PC-9 (cell line): ENCODE data around the gene CBY1. TPM values are rescaled to one million over a fixed set of nuclear protein-coding genes. Genes with fewer than 3 reads are reported as not detected.

ENCODE experiments used
- BruUV-seq: library from RNA; stranded (reverse); fragments of 400-500 nt; replicated peaks from 2 replicates; lab custom pipeline; 2021; lab: Mats Ljungman, UMichigan
- CTCF ChIA-PET: fragments of 300-600 bp; sonication (Branson Sonifier 250); formaldehyde crosslinking; loops from one replicate; lab custom pipeline; 2022; ENCODE audit warnings: antibody characterized with exemption; lab: Charles Lee
- POLR2A ChIA-PET: fragments of 300-600 bp; sonication (Branson Sonifier 250); formaldehyde crosslinking; loops from one replicate; lab custom pipeline; 2022; ENCODE audit warnings: antibody characterized with exemption; ENCODE audit not compliant: unreplicated experiment; lab: Charles Lee
- DNase-seq, 2 experiments: peaks; one replicate each; pipeline versions ENCODE4 v3.0.0 to v3.0.0-alpha.2; 2015 to 2022; ENCODE audit warnings: mixed read lengths in 1 of 2
- H2AFZ ChIP-seq: fragments of 200-600 bp; sonication (generic); 2 replicates; pipeline ENCODE4 v1.8.1; 2017; ENCODE audit warnings: antibody characterized with exemption
- H3F3A ChIP-seq: fragments of 200-600 bp; sonication (generic); 2 replicates; pipeline ENCODE4 v1.8.1; 2017; ENCODE audit warnings: antibody characterized with exemption, mild to moderate bottlenecking, low read depth; ENCODE audit not compliant: insufficient read depth
- H3K27ac ChIP-seq: fragments of 200-600 bp; sonication (generic); 2 replicates; pipeline ENCODE4 v1.6.1; 2016; ENCODE audit warnings: mixed run types
- H3K27me3 ChIP-seq: fragments of 200-600 bp; sonication (generic); 2 replicates; pipeline ENCODE4 v1.6.1; 2016; ENCODE audit warnings: low read depth, mixed run types; ENCODE audit not compliant: insufficient read depth
- H3K36me3 ChIP-seq: fragments of 200-600 bp; sonication (generic); 2 replicates; pipeline ENCODE4 v1.6.1; 2016; ENCODE audit warnings: low read depth, mixed run types
- H3K4me1 ChIP-seq: fragments of 200-600 bp; sonication (generic); replicated peaks from 2 replicates; pipeline ENCODE4 v1.6.1; 2016; ENCODE audit warnings: mixed run types; ENCODE audit not compliant: insufficient read depth
- H3K4me2 ChIP-seq: fragments of 200-600 bp; sonication (generic); 2 replicates; pipeline ENCODE4 v1.6.1; 2017; ENCODE audit warnings: mixed run types
- H3K4me3 ChIP-seq: fragments of 200-600 bp; sonication (generic); 2 replicates; pipeline ENCODE4 v1.6.1; 2016; ENCODE audit warnings: mixed run types
- H3K79me2 ChIP-seq: fragments of 200-600 bp; sonication (generic); 2 replicates; pipeline ENCODE4 v1.6.1; 2017; ENCODE audit warnings: low read depth, mixed run types
- H3K9me2 ChIP-seq: fragments of 200-600 bp; sonication (generic); 2 replicates; pipeline ENCODE4 v1.8.1; 2017; ENCODE audit warnings: mild to moderate bottlenecking; ENCODE audit not compliant: insufficient read depth
- H3K9me3 ChIP-seq: fragments of 200-600 bp; sonication (generic); 2 replicates; pipeline ENCODE4 v1.8.1; 2016; ENCODE audit warnings: low read depth; ENCODE audit not compliant: insufficient read depth
- H4K20me1 ChIP-seq: fragments of 200-600 bp; sonication (generic); 2 replicates; pipeline ENCODE4 v1.8.1; 2017; ENCODE audit not compliant: insufficient read depth
- EZH2 ChIP-seq: fragments of 200-600 bp; sonication (generic); IDR thresholded peaks from 2 replicates; pipeline ENCODE4 v1.8.0; 2017; ENCODE audit warnings: antibody characterized with exemption, low read depth
- intact Hi-C: fragments of 100-400 bp; cut with micrococcal nuclease; formaldehyde crosslinking; loops from one replicate; pipeline ENCODE4 v1.10.0; 2022; ENCODE audit not compliant: unreplicated experiment
- total RNA-seq: library from RNA; stranded (reverse); gene quantifications from 2 replicates; pipeline ENCODE4 v1.2.3, GENCODE V29; 2021
- TF ChIP-seq, protein P1 (sequence below): fragments of 200-600 bp; sonication (generic); conservative IDR thresholded peaks from 2 replicates; pipeline ENCODE4 v1.6.1; 2017; ENCODE audit warnings: mixed run types, antibody characterized with exemption, mild to moderate bottlenecking, moderate library complexity

CBY1 gene
- total RNA-seq, 1 experiment from 2014 or later, result 58.9 TPM

DNA sequence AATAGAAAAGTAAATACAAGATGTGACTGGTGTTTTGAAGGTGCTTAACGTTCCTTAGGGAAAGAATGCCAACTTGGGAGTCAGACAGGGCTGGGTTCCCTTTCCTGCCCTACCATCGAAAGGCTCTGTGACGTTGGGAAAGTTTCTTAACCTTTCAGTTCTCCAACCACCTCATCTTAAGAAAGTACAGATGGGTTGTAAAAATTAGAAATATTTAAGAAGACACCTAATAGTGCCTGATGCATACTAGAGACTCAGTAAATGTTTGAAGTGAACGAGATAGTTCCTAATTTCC lies 50.4 kb downstream of the CBY1 start:
- H2AFZ ChIP-seq, result peak overlapping the region; percentile 69; the same call in 1 of the 2 replicates
- DNase-seq, result no peak
- ChIA-PET POLR2A (interaction anchor here (0.6 to 0.9 kb wide), 4 partner anchors 10 to 133 kb away, joined by 3 to 5 read pairs (median 5); no protein-coding TSS in a partner anchor), CTCF (interaction anchor here (0.8 to 2.1 kb wide), 2 partner anchors 18 to 25 kb away, joined by 3 to 7 read pairs; partner anchors contain the start of gene TOMM22)
- intact Hi-C loops, result loop anchor here (10.0 kb wide), 2 partner anchors 202 to 392 kb away; partner anchors contain the start of genes CSNK1E and DDX17
- no peaks in the 10 kb centered on the region for H3K9me2 ChIP-seq
- peak overlapping the region; percentile 85 for H3K4me2 ChIP-seq
- peak overlapping the region; percentile 88 for H3K27ac ChIP-seq
- H3K4me1 ChIP-seq, result peaks cover 51% of the 10 kb centered on the region
- no peaks in the 10 kb centered on the region for H3K27me3 ChIP-seq
- peak overlapping the region; percentile 98 for H3K4me3 ChIP-seq
- peaks cover 26% of the 10 kb centered on the region for H4K20me1 ChIP-seq
- TF ChIP-seq EZH2, result no peak
- TF ChIP-seq, protein P1, sequence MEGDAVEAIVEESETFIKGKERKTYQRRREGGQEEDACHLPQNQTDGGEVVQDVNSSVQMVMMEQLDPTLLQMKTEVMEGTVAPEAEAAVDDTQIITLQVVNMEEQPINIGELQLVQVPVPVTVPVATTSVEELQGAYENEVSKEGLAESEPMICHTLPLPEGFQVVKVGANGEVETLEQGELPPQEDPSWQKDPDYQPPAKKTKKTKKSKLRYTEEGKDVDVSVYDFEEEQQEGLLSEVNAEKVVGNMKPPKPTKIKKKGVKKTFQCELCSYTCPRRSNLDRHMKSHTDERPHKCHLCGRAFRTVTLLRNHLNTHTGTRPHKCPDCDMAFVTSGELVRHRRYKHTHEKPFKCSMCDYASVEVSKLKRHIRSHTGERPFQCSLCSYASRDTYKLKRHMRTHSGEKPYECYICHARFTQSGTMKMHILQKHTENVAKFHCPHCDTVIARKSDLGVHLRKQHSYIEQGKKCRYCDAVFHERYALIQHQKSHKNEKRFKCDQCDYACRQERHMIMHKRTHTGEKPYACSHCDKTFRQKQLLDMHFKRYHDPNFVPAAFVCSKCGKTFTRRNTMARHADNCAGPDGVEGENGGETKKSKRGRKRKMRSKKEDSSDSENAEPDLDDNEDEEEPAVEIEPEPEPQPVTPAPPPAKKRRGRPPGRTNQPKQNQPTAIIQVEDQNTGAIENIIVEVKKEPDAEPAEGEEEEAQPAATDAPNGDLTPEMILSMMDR, result no peak
- H3K79me2 ChIP-seq, result peaks cover 60% of the 10 kb centered on the region
- TSS peak; percentile 40 for BruUV-seq
- H3K9me3 ChIP-seq, result no peaks in the 10 kb centered on the region
- H3K36me3 ChIP-seq, result peaks cover 29% of the 10 kb centered on the region
- peaks cover 43% of the 10 kb centered on the region for H3F3A ChIP-seq

DNA sequence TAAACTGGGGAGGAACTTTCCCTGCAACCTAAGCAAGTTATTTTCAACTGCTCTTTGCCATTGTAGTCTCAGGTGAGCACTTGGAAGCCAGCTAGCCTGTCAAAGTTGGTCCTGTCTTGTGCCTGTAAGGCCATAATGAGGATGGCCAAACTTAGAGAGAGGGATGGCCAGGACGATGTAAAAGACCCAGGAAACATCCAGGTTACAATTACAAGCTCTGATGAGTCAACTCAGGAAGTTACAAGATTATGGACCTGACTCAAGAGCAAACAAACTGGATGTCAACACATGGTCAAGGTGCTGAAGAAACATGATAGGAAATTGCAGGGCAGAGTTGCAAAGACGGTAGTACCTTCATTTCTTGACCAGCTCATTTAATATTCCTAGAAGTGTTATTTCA lies 50.9 kb downstream of the CBY1 start:
- BruUV-seq, result TSS peak; percentile 26
- intact Hi-C loops, result loop anchor here (10.0 kb wide), 2 partner anchors 203 to 393 kb away; partner anchors contain the start of genes CSNK1E and DDX17
- peak in 1 of 2 experiments; percentile 97 for DNase-seq

DNA sequence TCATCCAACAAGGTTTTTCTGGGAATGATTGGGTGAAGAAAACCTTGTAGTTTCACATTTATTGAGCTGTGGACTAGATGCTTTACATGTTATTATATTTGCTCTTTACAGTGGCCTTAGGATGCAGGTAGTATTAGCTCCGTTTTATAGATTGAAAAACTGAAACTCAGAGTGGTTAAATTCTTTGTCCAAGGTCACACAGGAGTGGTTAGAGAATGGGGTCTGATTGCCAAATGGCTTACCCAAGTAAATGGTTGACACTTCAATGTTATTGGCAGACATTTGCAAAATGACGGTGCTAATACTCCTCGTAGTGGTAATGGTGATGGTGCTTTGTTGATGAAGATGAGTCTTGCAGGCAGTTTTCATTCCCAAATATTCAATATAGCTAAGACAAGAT lies 51.5 kb downstream of the CBY1 start:
- no peak for DNase-seq
- Histone ChIP-seq H3K4me1 (peaks cover 50% of the 10 kb centered on the region), H3K36me3 (peaks cover 34% of the 10 kb centered on the region), H3K79me2 (peaks cover 71% of the 10 kb centered on the region), H3K27me3 (no peaks in the 10 kb centered on the region), H3F3A (peaks cover 41% of the 10 kb centered on the region), H3K4me2 (peak overlapping the region; percentile 85), H3K9me2 (no peaks in the 10 kb centered on the region), H4K20me1 (peaks cover 37% of the 10 kb centered on the region), H2AFZ (no peak overlapping the region), H3K27ac (peak overlapping the region; percentile 88), H3K4me3 (peak overlapping the region; percentile 98; the same call in 1 of the 2 replicates), H3K9me3 (no peaks in the 10 kb centered on the region)
- intact Hi-C loops, result loop anchor here (10.0 kb wide), 2 partner anchors 203 to 393 kb away; partner anchors contain the start of genes CSNK1E and DDX17
- BruUV-seq, result no TSS peak
- ChIA-PET POLR2A (interaction anchor here (0.5 to 0.7 kb wide), 3 partner anchors 26 to 1656 kb away, joined by 3 read pairs; partner anchors contain the start of genes KCTD17 and TOMM22), CTCF (interaction anchor here (0.7 to 2.1 kb wide), 3 partner anchors 10 to 59 kb away, joined by 3 to 7 read pairs (median 4); no protein-coding TSS in a partner anchor)
- TF ChIP-seq, protein P1, result no peak
- TF ChIP-seq EZH2, result no peak

More for the DNA sequence above, 50.9 kb downstream of the CBY1 start:
- Histone ChIP-seq H3F3A (peaks cover 41% of the 10 kb centered on the region), H3K4me2 (peak overlapping the region; percentile 85), H3K4me3 (peak overlapping the region; percentile 98), H3K9me3 (no peaks in the 10 kb centered on the region), H3K79me2 (peaks cover 65% of the 10 kb centered on the region), H3K4me1 (peaks cover 50% of the 10 kb centered on the region), H3K27me3 (no peaks in the 10 kb centered on the region), H3K27ac (peak overlapping the region; percentile 88), H2AFZ (no peak overlapping the region), H3K36me3 (peaks cover 34% of the 10 kb centered on the region), H4K20me1 (peaks cover 31% of the 10 kb centered on the region), H3K9me2 (no peaks in the 10 kb centered on the region)
- no peak for TF ChIP-seq EZH2
- TF ChIP-seq, protein P1, result no peak
- CTCF ChIA-PET, result interaction anchor here (0.7 to 2.1 kb wide), 4 partner anchors 11 to 59 kb away, joined by 3 to 7 read pairs (median 4); partner anchors contain the start of gene TOMM22
- POLR2A ChIA-PET, result interaction anchor here (0.6 to 0.9 kb wide), 6 partner anchors 10 to 1656 kb away, joined by 3 to 5 read pairs (median 4); partner anchors contain the start of genes KCTD17 and TOMM22
